ENCODE data around the gene MAPKAPK2.

DNA sequence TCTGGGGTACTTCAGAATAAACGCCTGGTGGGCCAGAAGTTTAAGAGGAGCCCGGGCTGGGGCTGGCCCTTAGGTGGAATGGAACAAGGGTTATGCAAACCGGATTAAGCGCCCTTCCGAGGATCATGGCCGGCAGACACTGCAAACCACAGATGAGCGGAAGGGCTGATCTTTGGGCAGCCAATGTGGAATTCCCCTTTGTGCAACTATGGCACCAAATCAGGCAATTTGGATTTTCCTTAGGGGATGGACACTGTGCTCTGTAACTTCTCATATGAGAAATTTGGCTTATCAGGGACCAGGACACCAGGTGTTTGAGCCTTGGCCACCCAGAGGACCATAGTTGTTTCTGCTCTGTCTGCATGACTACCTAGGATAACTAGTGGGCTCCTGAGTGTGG lies 93.3 kb downstream of the MAPKAPK2 start:
- TF ChIP-seq, protein P1, sequence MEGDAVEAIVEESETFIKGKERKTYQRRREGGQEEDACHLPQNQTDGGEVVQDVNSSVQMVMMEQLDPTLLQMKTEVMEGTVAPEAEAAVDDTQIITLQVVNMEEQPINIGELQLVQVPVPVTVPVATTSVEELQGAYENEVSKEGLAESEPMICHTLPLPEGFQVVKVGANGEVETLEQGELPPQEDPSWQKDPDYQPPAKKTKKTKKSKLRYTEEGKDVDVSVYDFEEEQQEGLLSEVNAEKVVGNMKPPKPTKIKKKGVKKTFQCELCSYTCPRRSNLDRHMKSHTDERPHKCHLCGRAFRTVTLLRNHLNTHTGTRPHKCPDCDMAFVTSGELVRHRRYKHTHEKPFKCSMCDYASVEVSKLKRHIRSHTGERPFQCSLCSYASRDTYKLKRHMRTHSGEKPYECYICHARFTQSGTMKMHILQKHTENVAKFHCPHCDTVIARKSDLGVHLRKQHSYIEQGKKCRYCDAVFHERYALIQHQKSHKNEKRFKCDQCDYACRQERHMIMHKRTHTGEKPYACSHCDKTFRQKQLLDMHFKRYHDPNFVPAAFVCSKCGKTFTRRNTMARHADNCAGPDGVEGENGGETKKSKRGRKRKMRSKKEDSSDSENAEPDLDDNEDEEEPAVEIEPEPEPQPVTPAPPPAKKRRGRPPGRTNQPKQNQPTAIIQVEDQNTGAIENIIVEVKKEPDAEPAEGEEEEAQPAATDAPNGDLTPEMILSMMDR (IDR thresholded peaks at IDR 0.05 in 8 of 11, conservative IDR thresholded peaks at IDR 0.05 in 3 of 11), result no peak
- TF ChIP-seq POLR2A (IDR thresholded peaks at IDR 0.05) (no peak), POLR2AphosphoS5 (IDR thresholded peaks at IDR 0.05) (no peak)

Data from spleen (tissue), 7 donors.